GM21390 (cell line): ENCODE measurements around the gene IL9R.
A peak's percentile ranks its signal among the peaks of the same experiment; 100 is the strongest.
"Not testable (repeated sequence)": the region's sequence is repeated elsewhere in the genome, so short reads cannot be mapped to it uniquely, and the experiment has no call there.

Experiments used
- ATAC-seq: cut with Tn5 transposase; IDR thresholded peaks from one replicate; pipeline ENCODE4 v1.9.1; 2021; ENCODE audit not compliant: unreplicated experiment

The IL9R gene

GRCh38 chrX:155997436-155997835 is at the start of gene IL9R:
IL9R (plus strand) TSS chrX:155997696; CDS start chrX:155997760, 64 bp downstream.
- peak; percentile 79 for ATAC-seq

GRCh38 chrX:155949098-155949497 is 48.4 kb upstream of the IL9R start:
- ATAC-seq, result no peak

- ATAC-seq, result no peak
These were observed 46.2 kb upstream of the IL9R start for GRCh38 chrX:155951237-155951789.

GRCh38 chrX:155953055-155953454 is 44.4 kb upstream of the IL9R start:
- ATAC-seq, result no peak

GRCh38 chrX:155954793-155955192 is 42.7 kb upstream of the IL9R start:
- ATAC-seq, result no peak

- ATAC-seq, result no peak
These were observed 41.4 kb upstream of the IL9R start for GRCh38 chrX:155956099-155956498.

- ATAC-seq, result no peak
These were observed 40.8 kb upstream of the IL9R start for GRCh38 chrX:155956649-155957048.

- ATAC-seq, result no peak
These were observed 39.7 kb upstream of the IL9R start for GRCh38 chrX:155957843-155958242.

GRCh38 chrX:155959018-155959587 is 38.4 kb upstream of the IL9R start:
- no peak for ATAC-seq

GRCh38 chrX:155962906-155963305 is 34.6 kb upstream of the IL9R start:
- ATAC-seq, result no peak

- ATAC-seq, result no peak
These were observed 30.6 kb upstream of the IL9R start for GRCh38 chrX:155966876-155967275.

GRCh38 chrX:155967653-155968325 is 29.7 kb upstream of the IL9R start:
- no peak for ATAC-seq

GRCh38 chrX:155968326-155968661 is 29.2 kb upstream of the IL9R start:
- ATAC-seq, result no peak

- no peak for ATAC-seq
These were observed 28.7 kb upstream of the IL9R start for GRCh38 chrX:155968791-155969190.

GRCh38 chrX:155971658-155972057 is 25.8 kb upstream of the IL9R start:
- ATAC-seq, result not testable (repeated sequence)

GRCh38 chrX:155972241-155972640 is 25.3 kb upstream of the IL9R start:
- ATAC-seq, result not testable (repeated sequence)

- no peak for ATAC-seq
These were observed 14.2 kb upstream of the IL9R start for GRCh38 chrX:155983326-155983725.

GRCh38 chrX:155985208-155985607 is 12.3 kb upstream of the IL9R start:
- no peak for ATAC-seq

- ATAC-seq, result not testable (repeated sequence)
These were observed 10.5 kb upstream of the IL9R start for GRCh38 chrX:155986995-155987394.

GRCh38 chrX:155988859-155989258 is 8.6 kb upstream of the IL9R start:
- no peak for ATAC-seq

GRCh38 chrX:155993421-155993820 is 4.1 kb upstream of the IL9R start:
- ATAC-seq, result no peak

GRCh38 chrX:155995321-155995875 is 2.1 kb upstream of the IL9R start:
- no peak for ATAC-seq
